HL-60 (cell line): Measurements from ENCODE around the gene RNF128.

Source experiments
- DNase-seq, 2 experiments: peaks; one replicate each; pipeline ENCODE4 v3.0.0-alpha.2; 2010 to 2020; ENCODE audit warnings: low read depth in 1 of 2, low spot score in 1 of 2
- H3K27ac ChIP-seq: fragments of 250-450 bp; sonication (Bioruptor Pico); replicated peaks from 2 replicates; pipeline ENCODE4 v1.5.1; 2020; ENCODE audit warnings: mild to moderate bottlenecking, moderate library complexity
- H3K27me3 ChIP-seq: fragments of 250-450 bp; sonication (Bioruptor Pico); 2 replicates; pipeline ENCODE4 v1.5.1; 2021; ENCODE audit warnings: mild to moderate bottlenecking, moderate library complexity; ENCODE audit not compliant: insufficient read depth, poor library complexity, severe bottlenecking
- H3K4me3 ChIP-seq: replicated peaks from 2 replicates; pipeline ENCODE4 v1.5.1; 2011; ENCODE audit warnings: mild to moderate bottlenecking, control low read depth, low read length; ENCODE audit not compliant: insufficient read depth
- CTCF ChIP-seq: IDR thresholded peaks from one replicate; pipeline ENCODE4 v1.5.1; 2011; ENCODE audit warnings: low read length, control low read depth, inconsistent platforms; ENCODE audit not compliant: insufficient read depth
- GABPA ChIP-seq: IDR thresholded peaks from 2 replicates; pipeline ENCODE4 v1.6.1; 2012; ENCODE audit warnings: low read depth
- POLR2AphosphoS5 ChIP-seq: IDR thresholded peaks from 2 replicates; pipeline ENCODE4 v1.6.1; 2012; ENCODE audit warnings: low read depth
- REST ChIP-seq: IDR thresholded peaks from 2 replicates; pipeline ENCODE4 v1.6.1; 2012; ENCODE audit warnings: low read depth; ENCODE audit not compliant: insufficient replicate concordance
- SPI1 ChIP-seq: IDR thresholded peaks from 2 replicates; pipeline ENCODE4 v1.6.1; 2012; ENCODE audit warnings: low read depth, mild to moderate bottlenecking, borderline replicate concordance

Gene RNF128

DNA sequence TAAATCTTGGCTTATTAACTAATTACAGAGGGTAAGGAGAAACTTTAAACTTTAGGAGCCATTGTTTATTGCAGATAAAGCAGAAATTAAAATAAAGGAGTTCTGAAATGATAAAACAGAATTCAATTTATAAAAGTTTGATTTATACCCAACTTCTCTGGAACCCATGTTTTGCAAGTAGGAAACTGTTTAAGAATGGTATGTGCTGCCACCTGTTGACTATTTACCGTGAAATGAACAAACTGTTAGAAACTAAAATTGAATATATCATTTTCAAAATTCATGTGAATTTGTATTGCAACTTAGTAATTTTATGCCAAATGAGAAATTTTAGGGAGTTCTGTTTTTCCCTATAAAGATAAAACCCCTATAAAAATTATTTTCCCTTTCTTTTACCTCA is 65.0 kb downstream of the RNF128 start:
- Histone ChIP-seq H3K27ac (no peak overlapping the region), H3K4me3 (no peak overlapping the region), H3K27me3 (no peaks in the 10 kb centered on the region)
- no peak for TF ChIP-seq SPI1
- no peak for TF ChIP-seq GABPA
- no peak for TF ChIP-seq POLR2AphosphoS5
- TF ChIP-seq REST = no peak
- TF ChIP-seq CTCF = no peak
- no peak for DNase-seq

DNA sequence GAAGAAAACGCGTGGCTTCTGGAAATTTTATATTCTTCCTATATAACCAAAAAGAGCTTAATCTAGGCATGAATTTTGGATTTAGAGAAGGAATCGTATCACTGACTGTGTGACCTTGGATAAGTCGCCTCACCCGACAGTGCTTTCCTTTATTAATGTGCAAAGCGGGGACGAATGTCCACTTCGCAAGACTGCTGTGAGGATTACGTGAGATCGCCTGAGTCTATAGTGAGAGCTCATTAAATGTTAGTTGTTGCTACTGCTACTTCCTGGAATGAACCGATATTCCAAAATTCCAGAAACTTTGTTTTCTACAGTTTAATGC is 75.5 kb downstream of the RNF128 start:
- TF ChIP-seq SPI1 = no peak
- no peak for TF ChIP-seq REST
- no peak for TF ChIP-seq GABPA
- TF ChIP-seq POLR2AphosphoS5 = no peak
- TF ChIP-seq CTCF = no peak
- Histone ChIP-seq H3K4me3 (no peak overlapping the region), H3K27me3 (peaks cover 8% of the 10 kb centered on the region), H3K27ac (no peak overlapping the region)
- DNase-seq = no peak

- H3K27me3 ChIP-seq = peaks cover 8% of the 10 kb centered on the region
- TF ChIP-seq GABPA = no peak
- TF ChIP-seq REST = no peak
- TF ChIP-seq POLR2AphosphoS5 = no peak
- no peak for TF ChIP-seq CTCF
- no peak for TF ChIP-seq SPI1
- no peak within 1 kb of the TSS for H3K4me3 ChIP-seq
- no peak for DNase-seq
- no peak within 1 kb of the TSS for H3K27ac ChIP-seq
These were observed 76.1 kb downstream of the RNF128 start, which contains the start of gene TBC1D8B for GRCh38 chrX:106802388-106803275. TBC1D8B (plus strand) TSS chrX:106802673; CDS start chrX:106802854, 181 bp downstream.
